GM12891 (cell line): ENCODE measurements around the gene MARK2.

Experiments
- POLR2A ChIP-seq: IDR thresholded peaks from 2 replicates; pipeline ENCODE4 v1.6.1; 2011; ENCODE audit warnings: low read depth, low read length, control low read depth
- POLR2AphosphoS5 ChIP-seq: IDR thresholded peaks from 2 replicates; pipeline ENCODE4 v1.6.1; 2011; ENCODE audit warnings: low read depth, low read length, control low read depth
- POU2F2 ChIP-seq: IDR thresholded peaks from 2 replicates; pipeline ENCODE4 v1.6.1; 2011; ENCODE audit warnings: low read depth, mild to moderate bottlenecking, control low read depth, low read length, moderate library complexity
- TAF1 ChIP-seq: IDR thresholded peaks from 2 replicates; pipeline ENCODE4 v1.6.1; 2011; ENCODE audit warnings: low read depth, low read length, control low read depth

- no peak for TF ChIP-seq POLR2AphosphoS5
- no peak for TF ChIP-seq POLR2A
- TF ChIP-seq TAF1, result no peak
- TF ChIP-seq POU2F2, result no peak
These were observed 53.3 kb downstream of the MARK2 start for GRCh38 chr11:63892228-63892627.
